DMS 273 treated with DMSO at 0.1 percent for 48 hours (cell line): ENCODE measurements around the gene NEK11.

Experiments
- DNase-seq: peaks from one replicate; lab custom pipeline; 2025; lab: John Stamatoyannopoulos, UW

NEK11 gene, protein sequence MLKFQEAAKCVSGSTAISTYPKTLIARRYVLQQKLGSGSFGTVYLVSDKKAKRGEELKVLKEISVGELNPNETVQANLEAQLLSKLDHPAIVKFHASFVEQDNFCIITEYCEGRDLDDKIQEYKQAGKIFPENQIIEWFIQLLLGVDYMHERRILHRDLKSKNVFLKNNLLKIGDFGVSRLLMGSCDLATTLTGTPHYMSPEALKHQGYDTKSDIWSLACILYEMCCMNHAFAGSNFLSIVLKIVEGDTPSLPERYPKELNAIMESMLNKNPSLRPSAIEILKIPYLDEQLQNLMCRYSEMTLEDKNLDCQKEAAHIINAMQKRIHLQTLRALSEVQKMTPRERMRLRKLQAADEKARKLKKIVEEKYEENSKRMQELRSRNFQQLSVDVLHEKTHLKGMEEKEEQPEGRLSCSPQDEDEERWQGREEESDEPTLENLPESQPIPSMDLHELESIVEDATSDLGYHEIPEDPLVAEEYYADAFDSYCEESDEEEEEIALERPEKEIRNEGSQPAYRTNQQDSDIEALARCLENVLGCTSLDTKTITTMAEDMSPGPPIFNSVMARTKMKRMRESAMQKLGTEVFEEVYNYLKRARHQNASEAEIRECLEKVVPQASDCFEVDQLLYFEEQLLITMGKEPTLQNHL

DNA sequence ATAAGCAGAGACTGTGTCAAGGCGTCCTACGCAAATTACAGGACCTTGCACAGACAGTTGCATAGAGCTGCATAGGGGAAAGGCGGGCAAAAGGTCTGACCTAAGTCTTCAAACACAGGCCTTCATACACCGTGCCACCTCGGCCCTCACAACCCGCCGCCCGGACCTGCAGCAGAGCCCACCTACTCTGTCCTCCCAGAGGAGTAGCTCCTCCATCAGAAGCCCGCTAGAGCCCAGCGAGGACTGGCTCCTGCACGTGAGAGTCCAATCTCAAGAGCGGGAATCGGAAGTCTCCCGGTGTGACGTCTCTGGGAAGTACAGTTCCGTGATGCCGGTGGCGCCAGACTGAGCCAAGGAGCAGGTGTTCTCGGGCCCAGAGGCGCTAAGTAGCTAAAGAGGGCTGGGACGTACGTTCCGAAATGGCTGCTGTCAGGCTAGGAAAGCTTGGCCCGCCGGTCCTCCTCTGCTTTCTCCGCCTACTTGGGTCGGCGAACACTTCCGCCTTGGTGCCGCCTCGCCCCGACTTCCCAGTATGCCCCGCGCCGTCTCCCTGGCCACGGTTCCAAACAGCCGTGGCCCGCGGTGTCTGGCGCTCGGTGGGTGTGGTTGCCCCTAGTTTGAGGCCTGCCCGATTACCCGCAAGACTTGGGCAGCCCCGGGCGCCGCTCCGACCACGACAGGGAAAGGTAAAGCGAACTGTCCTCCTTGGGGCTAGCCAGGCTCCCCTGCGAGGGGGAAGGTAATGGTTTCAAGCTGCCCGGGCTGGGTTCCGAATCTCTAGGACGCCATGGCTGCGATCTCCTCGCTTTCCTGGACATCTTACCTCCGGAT lies at the start of gene NEK11, which contains the start of gene ASTE1:
Gene NEK11, plus strand, starts transcription at position 557 of the 831 bp plus-strand sequence. CDS start 2,832 bp downstream, outside the sequence.
Gene ASTE1, minus strand, starts transcription at position 505 of the 831 bp plus-strand sequence. CDS start 1,519 bp downstream, outside the sequence.
- peak; percentile 72 for DNase-seq

DNA sequence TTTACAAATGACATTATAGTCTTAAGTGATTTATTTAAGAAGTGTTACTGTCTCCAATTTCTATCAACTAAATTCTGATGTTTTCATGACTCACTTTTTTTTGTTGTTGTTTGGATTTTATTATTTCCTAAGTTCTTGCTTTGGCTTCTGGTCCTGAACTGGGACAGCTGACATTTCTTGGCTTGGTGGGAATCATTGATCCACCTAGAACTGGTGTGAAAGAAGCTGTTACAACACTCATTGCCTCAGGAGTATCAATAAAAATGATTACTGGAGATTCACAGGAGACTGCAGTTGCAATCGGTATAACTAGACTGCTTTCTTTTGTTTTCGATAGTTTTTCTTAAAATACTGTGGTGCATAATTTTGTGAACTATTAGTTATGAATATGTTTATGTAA lies 47.6 kb upstream of the NEK11 start:
- DNase-seq, result no peak

- no peak for DNase-seq
Measured at GRCh38 chr3:130981469-130981868, 45.2 kb upstream of the NEK11 start.

DNA sequence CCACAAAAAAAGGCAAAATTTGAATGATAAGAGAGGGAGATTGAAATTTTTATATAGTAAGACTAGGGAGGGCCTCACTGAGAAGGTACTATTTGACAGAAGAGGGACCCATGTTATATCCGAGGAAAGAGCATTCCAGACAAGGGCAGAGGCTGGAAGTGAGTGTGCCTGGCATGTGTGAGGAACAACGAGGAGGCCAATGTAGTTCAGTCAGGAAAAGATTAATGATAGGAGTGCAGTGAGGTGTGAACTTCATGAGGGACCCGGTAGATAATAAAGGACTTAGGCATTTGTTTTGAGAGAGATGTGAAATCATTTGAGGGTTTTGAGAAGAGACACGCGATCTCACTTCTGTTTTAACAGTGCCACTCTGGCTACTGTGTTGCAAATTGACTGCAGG lies 36.4 kb upstream of the NEK11 start:
- DNase-seq, result no peak

GRCh38 chr3:130991126-130991525 lies 35.6 kb upstream of the NEK11 start:
- DNase-seq, result no peak

- no peak for DNase-seq
Measured at GRCh38 chr3:130992344-130992743, 34.3 kb upstream of the NEK11 start.

DNA sequence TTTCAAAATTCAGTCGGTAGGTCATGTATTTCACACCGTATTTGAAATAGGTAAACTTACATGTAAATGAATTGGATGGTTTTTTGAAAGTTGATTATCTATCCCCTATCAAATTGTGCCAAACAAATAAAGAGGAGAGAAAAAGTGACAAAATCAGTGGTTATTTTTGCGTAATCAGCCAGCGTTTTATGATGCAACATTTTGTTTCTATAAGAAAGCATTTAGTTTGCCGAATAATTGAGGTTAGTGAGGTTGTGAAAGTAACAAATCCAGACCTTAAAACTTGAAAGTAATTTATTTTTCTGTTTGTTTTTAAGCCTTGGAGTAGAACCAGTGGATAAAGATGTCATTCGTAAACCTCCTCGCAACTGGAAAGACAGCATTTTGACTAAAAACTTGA lies 29.4 kb upstream of the NEK11 start:
- DNase-seq, result no peak

GRCh38 chr3:131001071-131001470 lies 25.6 kb upstream of the NEK11 start:
- DNase-seq, result no peak

GRCh38 chr3:131004603-131005002 lies 22.1 kb upstream of the NEK11 start:
- DNase-seq, result no peak

DNA sequence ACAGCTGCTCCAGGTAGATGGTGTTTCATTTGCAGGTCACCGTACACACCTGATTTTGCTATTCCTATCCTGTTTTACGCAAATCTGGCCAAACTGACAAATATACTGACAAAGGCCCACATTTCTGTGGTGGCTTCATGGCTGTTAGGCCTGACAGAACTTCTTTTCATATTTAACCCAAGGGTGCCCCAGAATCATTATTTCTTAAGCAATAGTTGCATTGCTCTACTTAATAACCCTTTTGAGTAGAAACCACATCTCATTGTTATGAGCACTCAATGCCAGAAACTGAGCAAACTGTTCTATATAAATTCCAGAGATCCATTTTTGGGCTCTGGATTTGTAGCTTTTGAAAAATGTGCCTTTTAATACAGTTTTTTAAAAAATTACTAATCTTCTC lies 19.4 kb upstream of the NEK11 start:
- DNase-seq, result no peak

- no peak for DNase-seq
Measured at GRCh38 chr3:131007782-131008181, 18.9 kb upstream of the NEK11 start.

DNA sequence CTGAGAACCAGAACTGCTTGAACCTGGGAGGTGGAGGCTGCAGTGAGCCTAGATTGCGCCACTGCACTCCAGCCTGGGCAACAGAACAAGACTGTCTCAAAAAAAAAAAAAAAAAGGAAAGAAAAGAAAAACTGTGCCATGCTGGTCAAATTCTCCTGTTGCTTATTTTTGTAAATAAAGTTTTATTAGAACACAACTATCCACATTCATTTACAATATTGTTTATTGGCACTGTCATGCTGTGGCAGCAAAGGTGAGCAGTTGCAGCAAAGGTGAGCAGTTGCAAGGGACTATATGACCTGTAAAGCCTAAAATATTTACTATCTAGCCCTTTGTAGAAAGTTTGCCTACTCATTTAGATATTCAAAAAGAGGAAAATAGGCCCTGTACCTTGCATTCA lies 18.4 kb upstream of the NEK11 start:
- DNase-seq, result no peak

DNA sequence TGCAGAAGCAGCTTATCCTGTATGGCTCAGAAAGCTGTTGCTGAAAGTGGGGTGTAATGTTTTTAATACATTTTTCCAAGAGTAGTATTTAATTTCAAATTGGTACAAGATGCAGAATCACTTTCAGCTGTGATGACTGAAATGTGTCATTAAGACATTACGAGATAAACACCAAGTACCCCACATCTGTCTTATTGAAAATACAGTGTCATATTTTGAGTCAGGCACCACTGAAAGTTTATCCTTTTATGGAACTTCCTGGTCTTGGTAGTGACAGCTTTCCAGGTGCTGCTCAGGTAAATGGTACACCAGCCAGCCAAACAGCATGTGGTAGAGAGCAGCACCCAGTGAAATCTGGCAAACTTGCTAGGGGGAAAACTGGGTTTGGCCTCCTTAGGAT lies 17.0 kb upstream of the NEK11 start:
- DNase-seq, result no peak

GRCh38 chr3:131018970-131019369 lies 7.7 kb upstream of the NEK11 start:
- no peak for DNase-seq

- DNase-seq, result no peak
Measured at GRCh38 chr3:131020122-131020693, 6.5 kb upstream of the NEK11 start.

DNA sequence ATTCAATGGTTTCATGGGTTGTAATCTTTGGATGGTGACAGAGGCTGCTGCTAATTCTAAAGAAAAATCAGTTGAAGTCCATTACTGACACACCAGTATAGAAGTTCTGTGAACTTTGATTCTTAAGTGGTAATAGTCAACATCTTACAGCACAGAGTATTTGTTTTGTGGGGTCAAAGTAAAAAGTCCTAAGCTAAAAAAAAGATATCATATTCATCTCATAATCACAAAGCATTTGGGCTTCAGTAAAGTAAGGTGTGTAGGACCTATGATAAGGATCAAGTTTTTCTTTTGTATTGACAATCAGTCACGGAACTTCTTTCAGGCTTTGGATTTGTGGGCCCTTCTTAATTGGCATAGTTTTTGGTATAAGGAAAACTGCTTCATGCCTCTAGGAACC lies 1.1 kb upstream of the NEK11 start:
- no peak for DNase-seq

DNA sequence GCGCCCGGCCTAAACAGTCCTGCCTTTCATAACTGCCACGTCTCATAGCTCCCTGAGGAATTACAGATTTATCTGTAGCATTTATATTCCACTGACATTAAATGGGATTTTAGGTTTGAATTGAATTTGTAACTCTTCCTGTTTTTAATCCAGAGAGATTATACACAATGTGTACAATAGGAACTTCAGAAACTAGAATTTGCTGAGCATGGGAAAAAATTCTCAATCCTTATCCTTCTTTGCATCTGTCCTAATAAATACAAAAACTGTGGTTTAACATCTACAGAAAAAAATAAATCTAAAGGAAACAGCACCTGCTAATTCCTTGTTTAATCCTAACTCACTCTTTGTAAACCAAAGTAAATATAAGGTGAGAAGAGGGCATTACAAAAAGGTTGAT lies 2.2 kb downstream of the NEK11 start:
- DNase-seq, result no peak

DNA sequence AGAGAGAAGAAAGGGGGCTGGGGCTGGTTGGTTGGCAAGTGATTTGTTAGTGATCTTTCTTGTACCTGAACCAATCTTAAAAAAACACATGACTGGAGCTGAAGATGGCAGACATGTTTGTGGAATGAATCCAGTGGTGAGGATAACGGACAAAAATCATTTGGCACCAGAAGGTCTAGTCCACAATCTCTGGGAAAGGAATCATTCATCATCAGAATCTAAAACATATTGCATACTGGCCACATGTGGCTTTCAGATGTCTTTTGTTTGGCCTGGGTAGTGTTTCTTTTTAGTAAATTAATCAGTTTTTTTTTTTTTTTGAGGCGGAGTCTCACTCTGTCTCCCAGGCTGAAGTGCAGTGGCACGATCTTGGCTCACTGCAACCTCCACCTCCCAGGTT lies 5.0 kb downstream of the NEK11 start:
- DNase-seq, result no peak

- peak; percentile 25 for DNase-seq
Measured at GRCh38 chr3:131033480-131034080, 6.9 kb downstream of the NEK11 start.

DNA sequence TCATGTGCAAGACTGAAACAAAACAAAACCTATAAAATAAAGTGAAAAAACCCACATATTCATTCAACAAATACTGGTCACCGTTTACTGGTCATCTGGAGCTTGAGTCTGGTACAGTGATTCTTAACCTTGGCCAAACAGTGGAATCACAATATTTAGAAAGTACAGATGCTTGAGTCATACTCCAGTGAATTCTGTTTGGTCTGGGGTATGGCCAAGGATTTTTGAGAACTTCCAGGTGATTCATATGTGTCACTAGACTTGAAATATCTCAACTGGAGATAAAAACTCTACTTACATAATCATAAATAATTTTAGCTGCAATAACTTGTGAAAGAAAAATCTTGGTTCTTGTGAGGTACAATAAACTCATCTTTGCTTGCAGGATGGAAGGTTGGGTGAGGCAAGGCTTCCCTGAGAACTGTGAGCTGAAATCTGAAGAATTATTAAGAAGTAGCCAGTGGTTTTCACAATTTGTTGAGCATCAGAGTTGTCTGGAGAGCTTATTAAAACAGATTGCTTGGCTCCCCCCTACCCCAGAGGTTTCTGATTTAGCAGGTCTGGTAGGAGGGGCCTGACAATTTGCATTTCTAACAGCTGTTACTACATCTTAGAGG lies 9.6 kb downstream of the NEK11 start:
- DNase-seq, result no peak

GRCh38 chr3:131036986-131037385 lies 10.3 kb downstream of the NEK11 start:
- no peak for DNase-seq
